ENCODE measurements around the gene SNX11.

The SNX11 gene

DNA sequence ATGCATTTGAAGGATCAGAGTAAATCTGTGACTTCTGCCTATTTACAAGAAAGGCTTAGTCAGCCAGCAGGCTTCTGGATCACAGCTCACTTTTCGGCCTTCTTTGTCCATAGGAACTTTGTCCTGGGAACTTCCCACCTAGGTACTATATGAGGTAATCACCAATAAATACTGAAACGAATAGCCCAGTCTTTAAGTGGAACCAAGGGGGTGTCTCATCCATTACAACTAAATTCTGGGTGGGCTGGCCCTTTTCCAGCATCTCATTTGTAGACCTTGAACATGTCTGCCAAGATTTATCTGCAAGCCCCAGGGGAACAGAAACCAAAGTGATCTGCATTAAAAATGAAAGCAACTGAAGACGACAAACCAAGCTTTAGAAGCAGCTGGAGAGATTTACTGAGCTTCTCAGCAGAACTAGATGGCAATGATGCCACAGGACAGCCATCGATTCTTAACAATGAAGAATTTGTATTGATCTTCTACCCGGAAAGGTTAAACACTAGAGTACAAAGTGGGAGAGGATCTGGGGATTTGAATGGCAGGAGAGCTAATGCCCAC lies 55.5 kb downstream of the SNX11 start:
- TF ChIP-seq, protein P1, sequence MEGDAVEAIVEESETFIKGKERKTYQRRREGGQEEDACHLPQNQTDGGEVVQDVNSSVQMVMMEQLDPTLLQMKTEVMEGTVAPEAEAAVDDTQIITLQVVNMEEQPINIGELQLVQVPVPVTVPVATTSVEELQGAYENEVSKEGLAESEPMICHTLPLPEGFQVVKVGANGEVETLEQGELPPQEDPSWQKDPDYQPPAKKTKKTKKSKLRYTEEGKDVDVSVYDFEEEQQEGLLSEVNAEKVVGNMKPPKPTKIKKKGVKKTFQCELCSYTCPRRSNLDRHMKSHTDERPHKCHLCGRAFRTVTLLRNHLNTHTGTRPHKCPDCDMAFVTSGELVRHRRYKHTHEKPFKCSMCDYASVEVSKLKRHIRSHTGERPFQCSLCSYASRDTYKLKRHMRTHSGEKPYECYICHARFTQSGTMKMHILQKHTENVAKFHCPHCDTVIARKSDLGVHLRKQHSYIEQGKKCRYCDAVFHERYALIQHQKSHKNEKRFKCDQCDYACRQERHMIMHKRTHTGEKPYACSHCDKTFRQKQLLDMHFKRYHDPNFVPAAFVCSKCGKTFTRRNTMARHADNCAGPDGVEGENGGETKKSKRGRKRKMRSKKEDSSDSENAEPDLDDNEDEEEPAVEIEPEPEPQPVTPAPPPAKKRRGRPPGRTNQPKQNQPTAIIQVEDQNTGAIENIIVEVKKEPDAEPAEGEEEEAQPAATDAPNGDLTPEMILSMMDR (IDR thresholded peaks at IDR 0.05; ENCODE audit: low read depth, low read length) = no peak
- no peaks in the 10 kb centered on the region for H3K27me3 ChIP-seq (ENCODE audit: insufficient read depth, low read depth, severe bottlenecking)
- H3K27ac ChIP-seq = no peak overlapping the region
- H3K36me3 ChIP-seq = no peaks in the 10 kb centered on the region
- H3K4me3 ChIP-seq (ENCODE audit: low read depth, low read length) = no peak overlapping the region
- DNase-seq = no peak
- no peaks in the 10 kb centered on the region for H3K9me3 ChIP-seq (ENCODE audit: severe bottlenecking)

DNA sequence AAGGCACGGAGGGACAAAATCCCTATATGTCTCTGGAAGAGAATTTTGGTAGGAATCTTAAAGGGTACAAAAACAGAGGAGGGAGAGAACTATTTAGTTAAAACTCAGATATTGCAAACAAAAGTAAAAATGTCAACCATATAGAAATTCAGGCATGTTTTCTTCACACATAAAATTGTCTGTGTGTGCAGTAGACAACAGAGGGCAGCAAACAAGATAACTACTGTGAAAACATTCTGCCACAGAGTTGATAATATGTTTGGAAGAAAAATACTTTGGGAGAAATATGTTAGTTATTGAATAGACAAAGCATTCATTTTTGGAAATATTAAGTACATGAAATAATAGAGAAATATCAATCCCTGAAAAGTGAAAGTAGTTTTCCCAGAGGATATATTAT lies 56.2 kb downstream of the SNX11 start:
- H3K36me3 ChIP-seq = no peaks in the 10 kb centered on the region
- no peaks in the 10 kb centered on the region for H3K9me3 ChIP-seq (ENCODE audit: severe bottlenecking)
- H3K4me3 ChIP-seq (ENCODE audit: low read depth, low read length) = no peak overlapping the region
- TF ChIP-seq, protein P1 (IDR thresholded peaks at IDR 0.05; ENCODE audit: low read depth, low read length) = no peak
- no peak for DNase-seq
- no peak overlapping the region for H3K27ac ChIP-seq
- no peaks in the 10 kb centered on the region for H3K27me3 ChIP-seq (ENCODE audit: insufficient read depth, low read depth, severe bottlenecking)

DNA sequence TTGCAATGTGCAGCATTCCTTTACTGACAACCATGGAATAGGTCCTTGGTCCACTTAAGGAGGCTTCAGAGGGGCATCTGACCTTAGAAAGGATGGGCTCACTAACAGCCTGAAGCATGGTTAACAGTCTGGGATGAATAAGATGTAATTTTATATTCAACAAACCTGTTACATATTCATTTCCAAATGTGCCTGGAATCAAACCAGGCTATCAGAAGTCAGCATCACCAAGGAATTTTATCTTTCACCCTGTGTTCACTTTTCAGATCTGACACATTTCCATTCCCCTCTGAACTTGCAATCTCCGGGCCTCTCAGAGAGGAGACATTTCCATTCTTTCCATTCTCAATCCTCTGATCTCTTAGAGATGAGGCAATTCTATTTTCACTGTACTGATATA lies 62.4 kb downstream of the SNX11 start:
- TF ChIP-seq, protein P1 (IDR thresholded peaks at IDR 0.05; ENCODE audit: low read depth, low read length) = no peak
- Histone ChIP-seq H3K9me3 (ENCODE audit: severe bottlenecking) (no peaks in the 10 kb centered on the region), H3K27me3 (ENCODE audit: insufficient read depth, low read depth, severe bottlenecking) (no peaks in the 10 kb centered on the region), H3K36me3 (no peaks in the 10 kb centered on the region), H3K27ac (no peak overlapping the region), H3K4me3 (ENCODE audit: low read depth, low read length) (no peak overlapping the region)
- no peak for DNase-seq

All from WERI-Rb-1 (cell line).